GM12874 (cell line): ENCODE results near the gene TNS2.

Experiments used
- TF ChIP-seq, protein P1 (sequence below): IDR thresholded peaks from 2 replicates; pipeline ENCODE4 v1.5.1; 2011; ENCODE audit warnings: low read depth, mild to moderate bottlenecking, control low read depth, low read length, moderate library complexity; ENCODE audit not compliant: insufficient read depth

Gene TNS2

DNA sequence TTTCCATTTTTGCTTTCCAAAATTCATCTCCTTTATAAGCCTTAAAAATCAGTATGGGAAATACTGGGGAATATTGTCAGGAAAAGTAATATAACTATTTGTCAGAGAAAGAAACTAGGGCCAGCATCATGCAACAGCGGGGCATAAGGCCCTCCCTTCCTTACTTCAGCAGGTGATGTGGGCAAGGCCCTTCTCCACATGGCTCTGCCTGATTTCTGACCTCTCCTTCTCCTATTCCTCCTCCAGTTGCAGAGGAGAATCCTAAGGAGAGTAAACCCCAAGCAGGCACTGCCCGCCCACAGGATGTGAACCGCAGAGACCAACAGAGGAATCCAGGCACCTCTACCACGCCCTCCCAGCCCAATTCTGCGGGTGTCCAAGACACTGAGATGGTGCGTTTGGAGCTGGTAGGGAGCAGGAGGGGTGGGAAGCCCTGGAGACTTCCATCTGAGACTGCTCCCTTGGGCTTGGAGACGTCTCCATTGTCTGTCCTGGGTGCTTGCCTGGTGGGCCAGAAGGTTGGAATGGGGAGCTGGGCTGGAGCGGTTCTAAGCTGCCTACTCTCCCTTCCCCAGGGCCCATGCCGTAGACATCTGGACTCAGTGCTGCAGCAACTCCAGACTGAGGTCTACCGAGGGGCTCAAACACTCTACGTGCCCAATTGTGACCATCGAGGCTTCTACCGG lies 50.7 kb downstream of the TNS2 start:
- TF ChIP-seq, protein P1, sequence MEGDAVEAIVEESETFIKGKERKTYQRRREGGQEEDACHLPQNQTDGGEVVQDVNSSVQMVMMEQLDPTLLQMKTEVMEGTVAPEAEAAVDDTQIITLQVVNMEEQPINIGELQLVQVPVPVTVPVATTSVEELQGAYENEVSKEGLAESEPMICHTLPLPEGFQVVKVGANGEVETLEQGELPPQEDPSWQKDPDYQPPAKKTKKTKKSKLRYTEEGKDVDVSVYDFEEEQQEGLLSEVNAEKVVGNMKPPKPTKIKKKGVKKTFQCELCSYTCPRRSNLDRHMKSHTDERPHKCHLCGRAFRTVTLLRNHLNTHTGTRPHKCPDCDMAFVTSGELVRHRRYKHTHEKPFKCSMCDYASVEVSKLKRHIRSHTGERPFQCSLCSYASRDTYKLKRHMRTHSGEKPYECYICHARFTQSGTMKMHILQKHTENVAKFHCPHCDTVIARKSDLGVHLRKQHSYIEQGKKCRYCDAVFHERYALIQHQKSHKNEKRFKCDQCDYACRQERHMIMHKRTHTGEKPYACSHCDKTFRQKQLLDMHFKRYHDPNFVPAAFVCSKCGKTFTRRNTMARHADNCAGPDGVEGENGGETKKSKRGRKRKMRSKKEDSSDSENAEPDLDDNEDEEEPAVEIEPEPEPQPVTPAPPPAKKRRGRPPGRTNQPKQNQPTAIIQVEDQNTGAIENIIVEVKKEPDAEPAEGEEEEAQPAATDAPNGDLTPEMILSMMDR = no peak

DNA sequence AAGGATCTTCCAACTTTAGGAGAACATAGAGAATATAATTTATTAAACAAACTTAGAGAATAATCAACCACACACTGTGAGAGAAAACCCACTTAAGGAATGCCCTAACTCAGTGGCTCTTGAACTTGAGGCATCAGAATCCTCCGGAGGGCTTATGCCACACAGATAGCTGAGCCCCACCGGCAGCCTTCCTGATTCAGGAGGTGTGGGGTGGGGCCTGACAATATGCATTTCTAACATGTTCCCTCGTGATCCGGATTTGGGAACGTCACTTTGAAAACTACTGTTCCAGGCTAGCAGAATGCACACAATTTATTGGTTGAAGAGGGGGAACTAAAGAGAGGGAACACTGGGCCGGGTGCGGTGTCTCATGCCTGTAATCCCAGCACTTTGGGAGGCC lies 51.4 kb downstream of the TNS2 start:
- TF ChIP-seq, protein P1 = no peak

DNA sequence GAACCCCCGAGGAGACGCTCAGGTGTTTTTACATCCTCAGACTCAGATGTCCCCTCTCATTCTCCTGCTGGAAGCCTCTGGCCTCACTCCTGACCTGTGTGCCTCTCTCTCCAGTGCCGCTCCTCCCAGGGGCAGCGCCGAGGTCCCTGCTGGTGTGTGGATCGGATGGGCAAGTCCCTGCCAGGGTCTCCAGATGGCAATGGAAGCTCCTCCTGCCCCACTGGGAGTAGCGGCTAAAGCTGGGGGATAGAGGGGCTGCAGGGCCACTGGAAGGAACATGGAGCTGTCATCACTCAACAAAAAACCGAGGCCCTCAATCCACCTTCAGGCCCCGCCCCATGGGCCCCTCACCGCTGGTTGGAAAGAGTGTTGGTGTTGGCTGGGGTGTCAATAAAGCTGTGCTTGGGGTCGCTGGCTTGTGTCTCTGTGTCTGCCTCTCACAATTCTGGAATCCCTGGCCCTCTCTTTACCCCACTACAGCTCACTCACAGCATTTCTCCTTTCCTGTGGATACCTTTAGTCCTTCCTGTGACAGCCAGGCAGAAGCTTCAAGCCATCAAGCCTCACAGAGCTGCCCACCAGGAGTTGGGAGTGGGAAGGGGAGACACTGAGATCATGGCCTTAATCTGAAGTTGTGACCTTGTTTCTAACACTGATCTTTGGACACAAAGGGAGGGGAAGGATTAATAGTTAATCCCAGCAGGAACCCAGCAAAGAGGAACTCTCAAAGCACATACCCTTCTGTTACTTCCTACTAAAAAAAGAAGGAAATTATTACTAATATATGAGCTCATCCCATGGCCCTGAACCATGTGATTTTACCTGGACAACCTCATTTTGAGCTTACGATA lies 52.3 kb downstream of the TNS2 start:
- TF ChIP-seq, protein P1 = no peak

DNA sequence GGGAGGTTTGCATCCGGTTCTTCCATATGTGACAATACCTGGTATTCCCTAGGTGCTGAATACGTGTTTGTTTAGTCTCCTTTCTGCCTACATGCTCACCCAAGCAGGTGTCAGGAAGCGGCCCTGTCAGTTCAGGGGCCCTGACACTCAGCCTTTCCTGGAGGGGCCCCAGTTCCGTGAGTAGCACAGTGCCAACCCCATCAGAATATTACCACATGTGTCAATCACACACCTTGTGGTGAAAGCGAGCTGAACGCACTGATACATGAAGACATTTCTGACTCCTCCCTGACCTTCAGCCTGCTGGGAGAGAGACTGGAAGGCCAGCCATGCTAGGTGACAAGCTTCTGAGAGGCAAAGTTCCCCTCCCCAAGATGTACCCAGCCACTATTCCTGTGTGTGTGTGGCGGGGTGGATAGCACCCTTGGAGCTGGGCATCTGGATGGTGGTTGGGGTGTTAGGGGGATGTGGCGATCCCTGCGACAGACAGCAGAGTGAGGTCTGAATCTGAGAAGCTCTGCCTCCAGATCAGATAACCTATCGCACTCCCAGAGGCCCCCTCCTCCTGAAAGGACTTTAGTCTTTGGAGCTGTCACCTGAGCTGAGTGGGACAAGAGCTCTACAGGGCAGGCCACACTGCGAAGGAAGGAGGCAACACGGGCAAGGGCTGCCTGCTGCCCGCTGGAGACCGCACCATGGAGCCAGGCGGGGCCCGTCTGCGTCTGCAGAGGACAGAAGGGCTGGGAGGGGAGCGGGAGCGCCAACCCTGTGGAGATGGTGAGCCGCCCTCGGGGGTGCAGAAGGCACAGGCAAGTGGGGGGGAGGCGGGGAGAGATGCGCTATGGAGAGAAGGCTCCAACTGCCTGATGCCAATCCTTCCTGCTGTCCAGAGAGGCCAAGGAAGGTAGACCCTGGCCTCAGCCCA lies 53.3 kb downstream of the TNS2 start, which contains the start of gene SOAT2:
Gene SOAT2, plus strand, starts transcription at position 604 of the 925 bp plus-strand sequence. Its CDS starts 92 bp downstream, at position 696.
- TF ChIP-seq, protein P1 = no peak

DNA sequence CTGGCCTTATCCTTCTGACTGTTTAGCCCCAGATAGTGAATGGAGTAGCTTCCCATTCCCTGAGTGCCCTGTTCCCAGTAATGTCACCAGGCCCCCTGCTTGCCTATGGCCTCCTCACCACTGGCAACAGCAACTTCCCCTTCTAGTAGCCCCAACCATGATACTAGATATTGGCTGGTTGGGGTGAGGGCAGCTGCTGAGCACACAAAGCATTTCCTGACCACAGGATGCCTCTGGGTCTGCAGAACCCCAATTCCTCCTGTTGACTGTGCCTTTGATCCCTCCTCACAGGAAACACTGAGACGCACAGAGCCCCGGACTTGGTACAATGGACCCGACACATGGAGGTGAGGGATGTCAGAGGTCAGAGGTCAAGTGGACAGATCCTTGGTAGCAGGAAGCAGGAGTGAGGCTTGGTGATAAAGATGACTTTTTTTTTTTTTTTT lies 54.0 kb downstream of the TNS2 start:
- TF ChIP-seq, protein P1 = no peak

DNA sequence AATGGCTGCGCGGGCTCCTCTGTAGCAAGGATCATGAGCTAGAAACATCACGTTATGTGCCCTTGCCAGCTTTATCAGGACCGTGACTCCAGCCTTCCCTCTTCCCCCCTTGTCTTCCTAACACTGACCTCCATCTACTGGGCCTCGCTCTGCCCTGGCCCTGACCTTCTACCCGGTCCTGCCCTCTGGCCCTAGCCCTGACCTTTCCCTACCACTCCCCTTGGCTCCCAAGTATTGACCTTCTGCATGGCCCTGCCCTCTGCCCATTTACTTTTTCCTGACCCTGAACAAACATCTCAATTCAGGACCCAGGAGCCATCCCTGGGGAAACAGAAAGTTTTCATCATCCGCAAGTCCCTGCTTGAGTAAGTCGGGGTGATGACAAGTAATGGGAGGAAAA lies 55.4 kb downstream of the TNS2 start:
- TF ChIP-seq, protein P1 = no peak
